ENCODE measurements around the gene SFTA2. TPM values are rescaled to one million over a fixed set of nuclear protein-coding genes. Genes with fewer than 3 reads are reported as not detected.
A peak's percentile ranks its signal among the peaks of the same experiment; 100 is the strongest.

The SFTA2 gene
- total and polyA plus RNA-seq, 9 of the 15 experiments (the other 6 are each of a cell fraction or from before 2014, with no cell fraction given), result not detected

DNA sequence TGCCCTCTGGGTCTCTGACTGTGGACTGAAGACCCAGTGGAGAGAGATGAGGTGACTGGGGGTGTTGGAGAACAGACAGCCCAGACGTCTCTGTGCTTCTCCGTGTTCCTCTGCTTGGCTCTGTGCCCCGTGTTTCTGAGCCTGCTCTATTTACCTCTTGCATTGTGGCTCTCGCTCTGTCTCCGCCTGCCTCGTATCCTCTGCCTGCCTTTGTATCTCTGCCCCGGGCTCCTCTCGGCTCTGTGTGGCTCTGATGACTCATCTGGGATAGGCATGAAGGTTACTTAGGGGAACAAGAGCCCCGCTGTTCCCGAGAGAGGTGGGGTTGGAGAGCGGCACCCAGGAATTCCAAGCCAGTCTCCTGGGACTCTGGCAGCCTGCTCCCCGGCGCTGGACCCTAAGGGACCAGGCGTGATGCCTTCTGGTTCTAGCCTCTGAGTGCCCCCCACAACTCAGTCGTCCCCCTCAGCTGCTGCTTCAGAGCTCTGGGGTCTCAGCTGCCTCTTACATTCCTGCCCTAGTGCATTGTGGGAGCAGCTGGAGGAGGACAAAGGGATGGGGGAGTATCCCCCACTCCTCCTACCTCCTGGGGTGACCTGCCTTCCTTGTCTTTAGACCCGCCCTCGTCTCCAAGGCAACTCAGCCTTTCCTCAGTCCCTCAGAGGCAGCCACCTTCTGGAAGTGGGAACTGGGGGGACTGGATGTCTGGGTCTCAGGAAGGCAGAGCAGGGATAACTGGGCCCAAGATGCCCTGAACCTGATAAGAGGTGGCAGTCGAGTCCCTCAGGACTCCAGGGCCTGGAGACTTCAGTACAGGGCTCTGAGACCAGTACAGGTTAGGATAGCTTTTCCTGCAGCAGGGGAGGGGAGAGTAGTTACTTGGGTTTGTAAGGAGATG, 45.7 kb downstream of the SFTA2 start (continued):
- TF ChIP-seq, protein P1, sequence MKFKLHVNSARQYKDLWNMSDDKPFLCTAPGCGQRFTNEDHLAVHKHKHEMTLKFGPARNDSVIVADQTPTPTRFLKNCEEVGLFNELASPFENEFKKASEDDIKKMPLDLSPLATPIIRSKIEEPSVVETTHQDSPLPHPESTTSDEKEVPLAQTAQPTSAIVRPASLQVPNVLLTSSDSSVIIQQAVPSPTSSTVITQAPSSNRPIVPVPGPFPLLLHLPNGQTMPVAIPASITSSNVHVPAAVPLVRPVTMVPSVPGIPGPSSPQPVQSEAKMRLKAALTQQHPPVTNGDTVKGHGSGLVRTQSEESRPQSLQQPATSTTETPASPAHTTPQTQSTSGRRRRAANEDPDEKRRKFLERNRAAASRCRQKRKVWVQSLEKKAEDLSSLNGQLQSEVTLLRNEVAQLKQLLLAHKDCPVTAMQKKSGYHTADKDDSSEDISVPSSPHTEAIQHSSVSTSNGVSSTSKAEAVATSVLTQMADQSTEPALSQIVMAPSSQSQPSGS (CRISPR knock-in tag; IDR thresholded peaks at IDR 0.05), result no peak
- TF ChIP-seq, protein P2, sequence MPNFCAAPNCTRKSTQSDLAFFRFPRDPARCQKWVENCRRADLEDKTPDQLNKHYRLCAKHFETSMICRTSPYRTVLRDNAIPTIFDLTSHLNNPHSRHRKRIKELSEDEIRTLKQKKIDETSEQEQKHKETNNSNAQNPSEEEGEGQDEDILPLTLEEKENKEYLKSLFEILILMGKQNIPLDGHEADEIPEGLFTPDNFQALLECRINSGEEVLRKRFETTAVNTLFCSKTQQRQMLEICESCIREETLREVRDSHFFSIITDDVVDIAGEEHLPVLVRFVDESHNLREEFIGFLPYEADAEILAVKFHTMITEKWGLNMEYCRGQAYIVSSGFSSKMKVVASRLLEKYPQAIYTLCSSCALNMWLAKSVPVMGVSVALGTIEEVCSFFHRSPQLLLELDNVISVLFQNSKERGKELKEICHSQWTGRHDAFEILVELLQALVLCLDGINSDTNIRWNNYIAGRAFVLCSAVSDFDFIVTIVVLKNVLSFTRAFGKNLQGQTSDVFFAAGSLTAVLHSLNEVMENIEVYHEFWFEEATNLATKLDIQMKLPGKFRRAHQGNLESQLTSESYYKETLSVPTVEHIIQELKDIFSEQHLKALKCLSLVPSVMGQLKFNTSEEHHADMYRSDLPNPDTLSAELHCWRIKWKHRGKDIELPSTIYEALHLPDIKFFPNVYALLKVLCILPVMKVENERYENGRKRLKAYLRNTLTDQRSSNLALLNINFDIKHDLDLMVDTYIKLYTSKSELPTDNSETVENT (CRISPR knock-in tag; IDR thresholded peaks at IDR 0.05), result peak; percentile 25; the same call in 1 of the 2 replicates
- TF ChIP-seq ZNF57 (CRISPR knock-in tag; IDR thresholded peaks at IDR 0.05) (no peak), SRSF9 (IDR thresholded peaks at IDR 0.05; ENCODE audit: borderline replicate concordance, low read depth, low read length) (no peak), ZNF830 (CRISPR knock-in tag; IDR thresholded peaks at IDR 0.05) (no peak), TEAD2 (tag; IDR thresholded peaks at IDR 0.05) (no peak), PHB (CRISPR knock-in tag; IDR thresholded peaks at IDR 0.05) (no peak), FOXM1 (IDR thresholded peaks at IDR 0.05; ENCODE audit: low read depth) (no peak), FOXM1 (CRISPR knock-in tag; IDR thresholded peaks at IDR 0.05; ENCODE audit: low read depth) (no peak), CBX3 (IDR thresholded peaks at IDR 0.05; ENCODE audit: borderline replicate concordance in 1 of 2, low read length in 2 of 2) (no peak), ERF (CRISPR knock-in tag; IDR thresholded peaks at IDR 0.05) (0 out of 2 replicates have a peak, but pooled peaks have one; percentile 59), ZNF445 (CRISPR knock-in tag; IDR thresholded peaks at IDR 0.05; ENCODE audit: low read depth) (no peak), ARNT (IDR thresholded peaks at IDR 0.05) (no peak), ZNF609 (CRISPR knock-in tag; IDR thresholded peaks at IDR 0.05; ENCODE audit: borderline replicate concordance) (no peak), ILF3 (IDR thresholded peaks at IDR 0.05; ENCODE audit: borderline replicate concordance) (no peak), ELF1 (tag; IDR thresholded peaks at IDR 0.05) (no peak), NFIX (CRISPR knock-in tag; IDR thresholded peaks at IDR 0.05; ENCODE audit: low read depth) (no peak), HLTF (IDR thresholded peaks at IDR 0.05) (no peak)

Data from K562 (cell line).